ENCODE results near the gene NRG2. TPM values are rescaled to one million over a fixed set of nuclear protein-coding genes. Genes with fewer than 3 reads are reported as not detected.

NRG2 gene
- total and polyA plus RNA-seq, 2 experiments from 2014 or later = 0.37 to 1.3 TPM

GRCh38 chr5:139960723-139961383 lies 82.2 kb downstream of the NRG2 start:
- H3K36me3 Mint-ChIP-seq (ENCODE audit: low read depth) = no peaks in the 10 kb centered on the region
- Histone ChIP-seq H3F3A (replicated peaks; ENCODE audit: low read depth) (no peaks in the 10 kb centered on the region), H3K4me2 (no peak overlapping the region), H3K9me2 (ENCODE audit: insufficient read depth) (0 out of 2 replicates have a peak, but pooled peaks cover 10% of the 10 kb centered on the region), H3K79me2 (replicated peaks; ENCODE audit: insufficient read depth) (no peaks in the 10 kb centered on the region), H3K4me1 (ENCODE audit: insufficient read depth) (no peaks in the 10 kb centered on the region), H3K27ac (ENCODE audit: low read depth) (no peak overlapping the region), H4K20me1 (replicated peaks; ENCODE audit: insufficient read depth) (no peaks in the 10 kb centered on the region), H3K27me3 (ENCODE audit: insufficient read depth) (no peaks in the 10 kb centered on the region), H2AFZ (no peak overlapping the region), H3K36me3 (ENCODE audit: insufficient read depth) (no peaks in the 10 kb centered on the region), H3K4me3 (no peak overlapping the region)
- no peak for DNase-seq (ENCODE audit: low spot score)
- peaks cover 5% of the 10 kb centered on the region for H3K4me1 Mint-ChIP-seq
- H3K27me3 Mint-ChIP-seq (ENCODE audit: insufficient read depth, low read depth, poor library complexity) = peaks cover 13% of the 10 kb centered on the region
- no peak for ATAC-seq
- no peaks in the 10 kb centered on the region for H3K9me3 Mint-ChIP-seq
- TF ChIP-seq STAT1 (IDR thresholded peaks at IDR 0.05; ENCODE audit: unreplicated experiment) = no peak
- TF ChIP-seq ZNF331 (CRISPR knock-in tag; IDR thresholded peaks at IDR 0.05; ENCODE audit: low read depth) = no peak
- no peak for TF ChIP-seq EZH2 (IDR thresholded peaks at IDR 0.05; ENCODE audit: low read depth, unreplicated experiment)
- no peak for TF ChIP-seq CREB1 (CRISPR knock-in tag; IDR thresholded peaks at IDR 0.05; ENCODE audit: low read depth)
- TF ChIP-seq JUNB (IDR thresholded peaks at IDR 0.05; ENCODE audit: unreplicated experiment) = no peak
- no peak for TF ChIP-seq EZH2phosphoT487 (IDR thresholded peaks at IDR 0.05; ENCODE audit: unreplicated experiment)
- no peak for TF ChIP-seq ETS1 (IDR thresholded peaks at IDR 0.05)
- TF ChIP-seq ZNF114 (CRISPR knock-in tag; IDR thresholded peaks at IDR 0.05) = no peak
- no peak for TF ChIP-seq ZNF462 (CRISPR knock-in tag; IDR thresholded peaks at IDR 0.05)
- no peak for TF ChIP-seq REST (IDR thresholded peaks at IDR 0.05; ENCODE audit: unreplicated experiment)
- TF ChIP-seq POLR2AphosphoS5 (IDR thresholded peaks at IDR 0.05; ENCODE audit: low read depth) = no peak
- no peak for TF ChIP-seq CTCF (conservative IDR thresholded peaks at IDR 0.05; ENCODE audit: low read depth in 2 of 2)
- H3K4me3 Mint-ChIP-seq = no peak overlapping the region
- H3K27ac Mint-ChIP-seq = no peak overlapping the region

Measured in GM23338 (cell line).